Ishikawa (cell line): ENCODE measurements around the gene GLI3.

Experiments
- CEBPB ChIP-seq: IDR thresholded peaks from 2 replicates; pipeline ENCODE4 v1.6.1; 2012
- CREB1 ChIP-seq: IDR thresholded peaks from 2 replicates; pipeline ENCODE4 v1.6.1; 2012; ENCODE audit warnings: low read depth
- EGR1 ChIP-seq: IDR thresholded peaks from 2 replicates; pipeline ENCODE4 v1.6.1; 2012
- EP300 ChIP-seq: IDR thresholded peaks from 2 replicates; pipeline ENCODE4 v1.6.1; 2012; ENCODE audit warnings: borderline replicate concordance
- FOXM1 ChIP-seq: IDR thresholded peaks from 2 replicates; pipeline ENCODE4 v1.6.1; 2012; ENCODE audit warnings: low read depth, borderline replicate concordance
- NFIC ChIP-seq: IDR thresholded peaks from 2 replicates; pipeline ENCODE4 v1.6.1; 2012
- RAD21 ChIP-seq: IDR thresholded peaks from 2 replicates; pipeline ENCODE4 v1.6.1; 2012; ENCODE audit warnings: low read depth
- TAF1 ChIP-seq: IDR thresholded peaks from 2 replicates; pipeline ENCODE4 v1.6.1; 2012; ENCODE audit warnings: low read depth, mild to moderate bottlenecking
- TCF12 ChIP-seq: IDR thresholded peaks from 2 replicates; pipeline ENCODE4 v1.6.1; 2012; ENCODE audit warnings: low read depth
- TEAD4 ChIP-seq: IDR thresholded peaks from 2 replicates; pipeline ENCODE4 v1.6.1; 2012
- YY1 ChIP-seq: IDR thresholded peaks from 2 replicates; pipeline ENCODE4 v1.6.1; 2012; ENCODE audit warnings: low read depth
- ZBTB7A ChIP-seq: IDR thresholded peaks from 2 replicates; pipeline ENCODE4 v1.6.1; 2012; ENCODE audit warnings: low read depth
- TF ChIP-seq, protein P1 (sequence below): IDR thresholded peaks from 2 replicates; pipeline ENCODE4 v1.6.1; 2012
- TF ChIP-seq, protein P2 (sequence below): IDR thresholded peaks from 2 replicates; pipeline ENCODE4 v1.6.1; 2012; ENCODE audit warnings: low read depth, mild to moderate bottlenecking
- TF ChIP-seq, protein P3 (sequence below): IDR thresholded peaks from 2 replicates; pipeline ENCODE4 v1.6.1; 2012

Gene GLI3

DNA sequence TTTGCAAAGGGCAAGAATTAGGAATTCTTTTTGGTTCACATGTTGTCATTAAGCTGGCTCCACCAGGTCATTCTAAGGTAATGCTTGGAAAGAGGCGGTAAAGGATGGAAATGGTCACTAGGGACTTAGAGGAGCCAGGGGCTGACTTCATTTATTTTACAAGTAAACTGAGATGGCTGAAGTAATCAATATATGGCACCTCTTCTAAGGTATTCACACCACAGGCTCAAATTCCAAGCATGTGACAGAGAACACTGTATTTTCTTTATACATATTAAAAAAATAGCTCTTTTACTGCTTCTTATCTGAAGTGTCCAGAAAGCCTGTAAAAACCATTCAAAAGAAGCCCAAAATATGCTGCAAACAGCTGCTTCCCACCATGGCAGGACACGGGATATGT lies 239.0 kb downstream of the GLI3 start:
- TF ChIP-seq, protein P1, sequence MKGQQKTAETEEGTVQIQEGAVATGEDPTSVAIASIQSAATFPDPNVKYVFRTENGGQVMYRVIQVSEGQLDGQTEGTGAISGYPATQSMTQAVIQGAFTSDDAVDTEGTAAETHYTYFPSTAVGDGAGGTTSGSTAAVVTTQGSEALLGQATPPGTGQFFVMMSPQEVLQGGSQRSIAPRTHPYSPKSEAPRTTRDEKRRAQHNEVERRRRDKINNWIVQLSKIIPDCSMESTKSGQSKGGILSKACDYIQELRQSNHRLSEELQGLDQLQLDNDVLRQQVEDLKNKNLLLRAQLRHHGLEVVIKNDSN, result no peak
- TF ChIP-seq FOXM1 (no peak), CREB1 (no peak), TAF1 (no peak), EGR1 (no peak), EP300 (no peak), CEBPB (no peak), YY1 (no peak)
- TF ChIP-seq, protein P2, sequence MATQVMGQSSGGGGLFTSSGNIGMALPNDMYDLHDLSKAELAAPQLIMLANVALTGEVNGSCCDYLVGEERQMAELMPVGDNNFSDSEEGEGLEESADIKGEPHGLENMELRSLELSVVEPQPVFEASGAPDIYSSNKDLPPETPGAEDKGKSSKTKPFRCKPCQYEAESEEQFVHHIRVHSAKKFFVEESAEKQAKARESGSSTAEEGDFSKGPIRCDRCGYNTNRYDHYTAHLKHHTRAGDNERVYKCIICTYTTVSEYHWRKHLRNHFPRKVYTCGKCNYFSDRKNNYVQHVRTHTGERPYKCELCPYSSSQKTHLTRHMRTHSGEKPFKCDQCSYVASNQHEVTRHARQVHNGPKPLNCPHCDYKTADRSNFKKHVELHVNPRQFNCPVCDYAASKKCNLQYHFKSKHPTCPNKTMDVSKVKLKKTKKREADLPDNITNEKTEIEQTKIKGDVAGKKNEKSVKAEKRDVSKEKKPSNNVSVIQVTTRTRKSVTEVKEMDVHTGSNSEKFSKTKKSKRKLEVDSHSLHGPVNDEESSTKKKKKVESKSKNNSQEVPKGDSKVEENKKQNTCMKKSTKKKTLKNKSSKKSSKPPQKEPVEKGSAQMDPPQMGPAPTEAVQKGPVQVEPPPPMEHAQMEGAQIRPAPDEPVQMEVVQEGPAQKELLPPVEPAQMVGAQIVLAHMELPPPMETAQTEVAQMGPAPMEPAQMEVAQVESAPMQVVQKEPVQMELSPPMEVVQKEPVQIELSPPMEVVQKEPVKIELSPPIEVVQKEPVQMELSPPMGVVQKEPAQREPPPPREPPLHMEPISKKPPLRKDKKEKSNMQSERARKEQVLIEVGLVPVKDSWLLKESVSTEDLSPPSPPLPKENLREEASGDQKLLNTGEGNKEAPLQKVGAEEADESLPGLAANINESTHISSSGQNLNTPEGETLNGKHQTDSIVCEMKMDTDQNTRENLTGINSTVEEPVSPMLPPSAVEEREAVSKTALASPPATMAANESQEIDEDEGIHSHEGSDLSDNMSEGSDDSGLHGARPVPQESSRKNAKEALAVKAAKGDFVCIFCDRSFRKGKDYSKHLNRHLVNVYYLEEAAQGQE, result no peak

DNA sequence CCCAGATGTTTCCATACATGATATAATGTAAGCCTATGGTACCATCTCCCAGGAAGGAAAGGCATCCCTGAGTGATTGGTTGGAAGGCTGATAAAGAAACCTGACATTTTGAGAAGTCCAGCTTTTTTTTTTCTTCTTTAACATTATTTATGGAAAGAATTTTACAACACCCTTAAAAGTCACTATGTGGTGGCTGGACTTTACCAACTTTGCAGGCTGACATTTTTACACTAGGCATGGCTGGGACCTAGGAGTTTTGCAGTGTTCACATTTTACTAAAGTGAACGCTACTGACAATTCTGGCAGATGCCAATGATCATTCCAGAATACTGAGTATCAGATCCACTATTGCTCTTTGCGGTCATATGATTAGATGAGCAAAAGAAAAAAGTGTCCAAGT lies 239.9 kb downstream of the GLI3 start:
- TF ChIP-seq EP300 (no peak), NFIC (no peak), TAF1 (no peak), YY1 (no peak), CEBPB (no peak), TCF12 (no peak), EGR1 (no peak), ZBTB7A (no peak), RAD21 (no peak), CREB1 (no peak), TEAD4 (no peak), FOXM1 (no peak)
- TF ChIP-seq, protein P1, result no peak
- TF ChIP-seq, protein P2, result no peak
- TF ChIP-seq, protein P3, sequence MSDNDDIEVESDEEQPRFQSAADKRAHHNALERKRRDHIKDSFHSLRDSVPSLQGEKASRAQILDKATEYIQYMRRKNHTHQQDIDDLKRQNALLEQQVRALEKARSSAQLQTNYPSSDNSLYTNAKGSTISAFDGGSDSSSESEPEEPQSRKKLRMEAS, result no peak

DNA sequence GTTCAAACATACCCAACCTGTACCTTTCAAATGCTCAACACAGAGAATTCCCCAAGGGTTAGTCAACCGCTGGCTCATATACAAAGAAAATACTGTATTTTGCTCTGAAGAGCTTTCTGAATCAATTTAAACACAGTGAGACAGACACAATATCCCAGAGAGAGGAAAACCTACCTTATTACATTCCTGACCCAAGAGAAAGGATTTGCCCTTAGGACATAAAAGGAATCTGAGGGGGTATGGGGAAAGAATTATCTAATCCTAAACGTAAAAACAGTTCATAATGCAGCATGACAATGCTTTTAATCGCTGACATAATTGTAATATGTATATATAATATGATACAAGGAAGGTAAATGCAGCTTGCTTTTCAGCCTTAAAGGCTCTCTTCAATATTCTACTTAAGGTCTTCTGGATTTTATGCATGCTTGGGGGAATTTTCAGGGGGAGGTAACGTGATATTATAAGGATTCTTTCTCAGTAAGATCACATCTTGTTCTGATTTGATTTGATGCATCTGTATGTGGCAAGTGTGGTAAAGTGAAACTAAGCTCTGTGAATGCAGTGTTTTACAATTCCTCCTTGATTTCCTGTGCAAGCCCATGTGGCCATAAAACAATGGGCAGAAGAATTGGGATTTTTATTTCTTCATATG lies 240.5 kb downstream of the GLI3 start:
- TF ChIP-seq EGR1 (no peak), EP300 (no peak), RAD21 (no peak), CREB1 (no peak), TEAD4 (no peak), CEBPB (no peak), NFIC (no peak), TAF1 (no peak), FOXM1 (no peak), YY1 (no peak), ZBTB7A (no peak), TCF12 (no peak)
- TF ChIP-seq, protein P1, result no peak
- TF ChIP-seq, protein P2, result no peak
- TF ChIP-seq, protein P3, result no peak

DNA sequence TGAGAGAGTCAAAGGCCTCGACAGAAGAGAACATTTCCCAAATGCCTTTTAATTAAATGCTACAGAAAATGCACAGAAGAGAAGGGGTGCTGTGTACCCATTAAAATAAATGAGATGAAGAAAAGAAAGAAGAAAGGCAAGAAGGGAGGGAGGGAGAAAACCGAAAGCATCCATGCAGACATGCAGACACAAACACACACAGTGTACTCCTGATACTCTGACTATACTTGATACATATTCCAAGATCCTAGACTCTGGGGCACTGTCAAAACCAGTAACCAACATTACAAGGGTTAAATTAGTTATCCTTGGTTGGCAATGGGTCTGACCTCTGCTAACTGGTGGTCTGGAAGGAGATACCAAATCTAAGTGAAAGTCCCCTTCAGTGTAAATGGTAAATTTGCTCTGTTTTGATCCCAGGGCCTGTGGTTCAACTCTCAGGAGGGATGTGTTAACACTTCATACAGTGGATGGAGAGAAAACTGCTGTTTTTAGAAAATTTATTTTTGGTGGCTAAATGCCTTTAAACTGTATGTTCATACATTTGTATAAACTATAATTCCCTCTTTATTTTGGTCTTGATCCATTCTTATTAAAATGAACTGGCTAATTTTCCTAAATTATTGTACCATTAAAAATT lies 241.3 kb downstream of the GLI3 start:
- TF ChIP-seq ZBTB7A (no peak), TAF1 (no peak), EP300 (no peak), EGR1 (no peak), CEBPB (no peak)
